PC-9 (cell line): Measurements from ENCODE around the gene MISP.

Experiments
- CTCF ChIP-seq: fragments of 200-600 bp; sonication (generic); conservative IDR thresholded peaks from 2 replicates; pipeline ENCODE4 v1.6.1; 2017; ENCODE audit warnings: mixed run types, antibody characterized with exemption, mild to moderate bottlenecking, moderate library complexity
- EZH2 ChIP-seq: fragments of 200-600 bp; sonication (generic); IDR thresholded peaks from 2 replicates; pipeline ENCODE4 v1.8.0; 2017; ENCODE audit warnings: antibody characterized with exemption, low read depth

GRCh38 chr19:799076-799881, 48.4 kb downstream of the MISP start:
- TF ChIP-seq CTCF (0 out of 2 replicates have a peak, but pooled peaks have one; percentile 12), EZH2 (no peak)
